GM23248 (cell line): ENCODE data around the gene LSR. TPM values are rescaled to one million over a fixed set of nuclear protein-coding genes. Genes with fewer than 3 reads are reported as not detected.

ENCODE experiments used
- DNase-seq: peaks from one replicate; pipeline ENCODE4 v3.0.0-alpha.2; 2015
- H2AFZ ChIP-seq: fragments of 200-600 bp; sonication (generic); 2 replicates; pipeline ENCODE4 v1.6.1; 2016; ENCODE audit warnings: antibody characterized with exemption
- H3F3A ChIP-seq: fragments of 200-600 bp; sonication (generic); 2 replicates; pipeline ENCODE4 v1.6.1; 2016; ENCODE audit warnings: mild to moderate bottlenecking, antibody characterized with exemption, mixed run types; ENCODE audit not compliant: insufficient read depth
- H3K27ac ChIP-seq: fragments of 200-600 bp; sonication (generic); 2 replicates; pipeline ENCODE4 v1.5.1; 2016; ENCODE audit warnings: mild to moderate bottlenecking
- H3K27me3 ChIP-seq: fragments of 200-600 bp; sonication (generic); replicated peaks from 2 replicates; pipeline ENCODE4 v1.6.1; 2016; ENCODE audit warnings: mild to moderate bottlenecking; ENCODE audit not compliant: insufficient read depth
- H3K36me3 ChIP-seq: fragments of 200-600 bp; sonication (generic); 2 replicates; pipeline ENCODE4 v1.6.1; 2016; ENCODE audit warnings: low read depth, mild to moderate bottlenecking
- H3K4me1 ChIP-seq: fragments of 200-600 bp; sonication (generic); 2 replicates; pipeline ENCODE4 v1.6.1; 2016; ENCODE audit warnings: mild to moderate bottlenecking; ENCODE audit not compliant: insufficient read depth
- H3K4me2 ChIP-seq: fragments of 200-600 bp; sonication (generic); one replicate; pipeline ENCODE4 v1.6.1; 2016; ENCODE audit warnings: mild to moderate bottlenecking; ENCODE audit not compliant: unreplicated experiment
- H3K4me3 ChIP-seq: fragments of 200-600 bp; sonication (generic); 2 replicates; pipeline ENCODE4 v1.5.1; 2016; ENCODE audit warnings: mild to moderate bottlenecking
- H3K79me2 ChIP-seq: fragments of 200-600 bp; sonication (generic); 2 replicates; pipeline ENCODE4 v1.6.1; 2016; ENCODE audit warnings: mild to moderate bottlenecking; ENCODE audit not compliant: insufficient read depth
- H3K9ac ChIP-seq: fragments of 200-600 bp; sonication (generic); 2 replicates; pipeline ENCODE4 v1.6.1; 2016; ENCODE audit warnings: mild to moderate bottlenecking
- H3K9me2 ChIP-seq: fragments of 200-600 bp; sonication (generic); 2 replicates; pipeline ENCODE4 v1.6.1; 2016; ENCODE audit warnings: mixed run types, mild to moderate bottlenecking, moderate library complexity; ENCODE audit not compliant: insufficient read depth
- H3K9me3 ChIP-seq: fragments of 200-600 bp; sonication (generic); one replicate; pipeline ENCODE4 v1.6.1; 2017; ENCODE audit warnings: low read depth
- H4K20me1 ChIP-seq: fragments of 200-600 bp; sonication (generic); 2 replicates; pipeline ENCODE4 v1.6.0; 2016; ENCODE audit not compliant: insufficient read depth
- EZH2 ChIP-seq: fragments of 200-600 bp; sonication (generic); IDR thresholded peaks from 2 replicates; pipeline ENCODE4 v1.6.1; 2018; ENCODE audit warnings: antibody characterized with exemption, mild to moderate bottlenecking; ENCODE audit not compliant: insufficient read depth, poor library complexity, severe bottlenecking
- EZH2phosphoT487 ChIP-seq: fragments of 200-600 bp; sonication (generic); IDR thresholded peaks from 2 replicates; pipeline ENCODE4 v1.6.1; 2018; ENCODE audit warnings: antibody characterized with exemption, moderate library complexity, mild to moderate bottlenecking, low read depth; ENCODE audit not compliant: insufficient read depth
- WGBS, 2 experiments: methylation state at CpG; one replicate each; pipeline ENCODE4 v1.1.6; 2015 to 2017; ENCODE audit warnings: low lambda C conversion rate in 2 of 2, low coverage in 1 of 2; ENCODE audit errors: missing lambda C conversion rate in 2 of 2; 5-methylcytosine and 5-hydroxymethylcytosine counted together
- in situ Hi-C: fragments of 300-500 bp; cut with MboI; formaldehyde crosslinking; loops from 2 replicates; pipeline ENCODE4 v1.15.0; 2020
- polyA plus RNA-seq: library from polyadenylated mRNA; unstranded; fragments of >200 nt; fragmentation: Nextera tagmentation; extraction: Ambion mirVana; gene quantifications from 2 replicates; pipeline ENCODE4 v1.2.1, GENCODE V29; 2016
- total RNA-seq: library from RNA; depleted of rRNA; stranded (reverse); fragments of >200 nt; shearing (Covaris generic); gene quantifications from 2 replicates; pipeline ENCODE4 v1.2.3, GENCODE V29; 2014

LSR gene
- total and polyA plus RNA-seq, 2 experiments from 2014 or later = 2.7 TPM; not detected in 1

- Histone ChIP-seq H3F3A (no peaks in the 10 kb centered on the region), H3K9me3 (no peaks in the 10 kb centered on the region), H2AFZ (no peak overlapping the region), H3K4me1 (no peaks in the 10 kb centered on the region), H3K36me3 (no peaks in the 10 kb centered on the region), H3K27me3 (no peaks in the 10 kb centered on the region; the same call in 1 of the 2 replicates), H3K79me2 (no peaks in the 10 kb centered on the region), H3K27ac (no peak overlapping the region), H3K4me2 (no peak overlapping the region), H4K20me1 (no peaks in the 10 kb centered on the region), H3K9ac (no peak overlapping the region), H3K4me3 (no peak overlapping the region), H3K9me2 (no peaks in the 10 kb centered on the region)
- DNase-seq = no peak
- TF ChIP-seq EZH2phosphoT487 (no peak), EZH2 (no peak)
- in situ Hi-C loops = no loop called here
- WGBS, 2 experiments = 76 to 82% methylated on average over 2 of the region's 2 CpGs
Measured at GRCh38 chr19:35301961-35302360, 53.2 kb downstream of the LSR start.

- Histone ChIP-seq H3K9me2 (no peaks in the 10 kb centered on the region), H3K4me3 (no peak overlapping the region), H3K79me2 (no peaks in the 10 kb centered on the region), H3K4me2 (no peak overlapping the region), H3F3A (no peaks in the 10 kb centered on the region), H2AFZ (no peak overlapping the region), H3K27ac (no peak overlapping the region), H3K9ac (no peak overlapping the region), H3K36me3 (no peaks in the 10 kb centered on the region), H3K27me3 (no peaks in the 10 kb centered on the region), H3K4me1 (no peaks in the 10 kb centered on the region), H4K20me1 (no peaks in the 10 kb centered on the region), H3K9me3 (no peaks in the 10 kb centered on the region)
- DNase-seq = no peak
- in situ Hi-C loops = no loop called here
- TF ChIP-seq EZH2phosphoT487 (no peak), EZH2 (no peak)
- WGBS, 2 experiments = 62 to 63% methylated on average over 15 to 16 of the region's 16 CpGs
Measured at GRCh38 chr19:35302446-35302845, 53.6 kb downstream of the LSR start.

GRCh38 chr19:35303357-35303915 lies 54.6 kb downstream of the LSR start:
- DNase-seq = no peak
- H3K79me2 ChIP-seq = no peaks in the 10 kb centered on the region
- no peak overlapping the region for H3K4me3 ChIP-seq
- in situ Hi-C loops = no loop called here
- TF ChIP-seq EZH2 (no peak), EZH2phosphoT487 (no peak)
- H2AFZ ChIP-seq = no peak overlapping the region
- H3K9me2 ChIP-seq = no peaks in the 10 kb centered on the region
- no peaks in the 10 kb centered on the region for H3F3A ChIP-seq
- whole genome bisulfite sequencing, 2 experiments = 61 to 68% methylated on average over 6 of the region's 6 CpGs
- H4K20me1 ChIP-seq = no peaks in the 10 kb centered on the region
- no peak overlapping the region for H3K4me2 ChIP-seq
- H3K4me1 ChIP-seq = no peaks in the 10 kb centered on the region
- H3K27me3 ChIP-seq = no peaks in the 10 kb centered on the region
- no peaks in the 10 kb centered on the region for H3K9me3 ChIP-seq
- H3K27ac ChIP-seq = no peak overlapping the region
- H3K9ac ChIP-seq = no peak overlapping the region
- H3K36me3 ChIP-seq = no peaks in the 10 kb centered on the region

GRCh38 chr19:35304036-35304435 lies 55.2 kb downstream of the LSR start:
- no peak overlapping the region for H3K27ac ChIP-seq
- H3K9me2 ChIP-seq = no peaks in the 10 kb centered on the region
- H4K20me1 ChIP-seq = no peaks in the 10 kb centered on the region
- H3K4me2 ChIP-seq = no peak overlapping the region
- no peaks in the 10 kb centered on the region for H3K36me3 ChIP-seq
- in situ Hi-C loops = no loop called here
- no peaks in the 10 kb centered on the region for H3K79me2 ChIP-seq
- no peak overlapping the region for H3K9ac ChIP-seq
- 68 to 73% methylated on average over 11 of the region's 11 CpGs for WGBS, 2 experiments
- no peaks in the 10 kb centered on the region for H3K9me3 ChIP-seq
- no peak overlapping the region for H2AFZ ChIP-seq
- no peak overlapping the region for H3K4me3 ChIP-seq
- no peak for TF ChIP-seq EZH2phosphoT487
- no peak for TF ChIP-seq EZH2
- no peak for DNase-seq
- no peaks in the 10 kb centered on the region for H3K27me3 ChIP-seq
- H3K4me1 ChIP-seq = no peaks in the 10 kb centered on the region
- H3F3A ChIP-seq = no peaks in the 10 kb centered on the region

- Histone ChIP-seq H3K27ac (no peak overlapping the region), H3K36me3 (no peaks in the 10 kb centered on the region), H3K4me2 (no peak overlapping the region), H3K79me2 (no peaks in the 10 kb centered on the region), H3K4me3 (no peak overlapping the region), H2AFZ (no peak overlapping the region), H3K9me2 (no peaks in the 10 kb centered on the region), H3K9ac (no peak overlapping the region), H3F3A (no peaks in the 10 kb centered on the region), H3K9me3 (no peaks in the 10 kb centered on the region), H4K20me1 (no peaks in the 10 kb centered on the region), H3K27me3 (no peaks in the 10 kb centered on the region), H3K4me1 (no peaks in the 10 kb centered on the region)
- DNase-seq = no peak
- in situ Hi-C loops = no loop called here
- WGBS, 2 experiments = 81 to 84% methylated on average over 6 of the region's 6 CpGs
- TF ChIP-seq EZH2phosphoT487 = no peak
- TF ChIP-seq EZH2 = no peak
Measured at GRCh38 chr19:35305181-35305580, 56.4 kb downstream of the LSR start.
